ENCODE data around the gene BDP1. TPM values are rescaled to one million over a fixed set of nuclear protein-coding genes. Genes with fewer than 3 reads are reported as not detected.
"Not testable (repeated sequence)": the region's sequence is repeated elsewhere in the genome, so short reads cannot be mapped to it uniquely, and the experiment has no call there.

The BDP1 gene
- total and polyA plus RNA-seq, 2 of the 4 experiments (the other 2 are of a cell fraction), result 5.8 to 14.0 TPM

DNA sequence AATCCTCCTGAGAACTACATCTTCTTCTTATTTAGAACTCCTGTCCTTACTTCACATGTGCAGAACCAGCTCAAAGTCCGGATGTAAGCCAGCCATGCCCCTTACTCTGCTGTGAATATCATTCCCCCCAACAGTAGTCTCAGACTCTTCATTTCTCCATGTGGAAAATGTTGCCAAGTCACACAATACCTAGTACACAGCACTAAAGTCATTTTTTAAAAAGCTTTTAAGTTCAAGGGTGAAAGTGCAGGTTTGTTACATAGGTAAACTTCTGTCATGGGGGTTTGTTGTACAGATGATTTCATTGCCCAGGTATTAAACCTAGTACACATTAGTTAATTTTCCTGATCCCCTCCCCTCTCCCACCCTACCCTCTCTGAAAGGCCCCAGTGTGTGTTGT, 37.4 kb upstream of the BDP1 start:
- H2BK15ac ChIP-seq (ENCODE audit: low read depth, low read length); POLR2A ChIA-PET (ENCODE audit: unreplicated experiment); dilution Hi-C loops (cut with HindIII; ENCODE audit: low sequenced_read_pairs, unreplicated experiment); H4K20me1 ChIP-seq (ENCODE audit: insufficient read depth, low read length); H3K9me3 ChIP-seq (ENCODE audit: control insufficient read depth, insufficient read depth, low read length); H2BK120ac ChIP-seq (ENCODE audit: low read depth, low read length); in situ Hi-C loops (cut with MboI; ENCODE audit: low sequenced_read_pairs); H2BK5ac ChIP-seq (ENCODE audit: low read depth, low read length, poor library complexity, severe bottlenecking); H3K4ac ChIP-seq (ENCODE audit: low read depth, low read length); BruUV-seq (replicated peaks); H3K27ac ChIP-seq (ENCODE audit: insufficient read depth, low read length); intact Hi-C loops (cut with micrococcal nuclease); H3K27me3 ChIP-seq (ENCODE audit: control insufficient read depth, insufficient read depth, low read length); H3K79me1 ChIP-seq (ENCODE audit: low read depth in 1 of 2, low read length in 2 of 2); H3K14ac ChIP-seq (replicated peaks; ENCODE audit: low read depth, low read length); H4K8ac ChIP-seq (ENCODE audit: low read depth in 2 of 2, low read length in 2 of 2); H3K4me1 ChIP-seq (ENCODE audit: control insufficient read depth, insufficient read depth, low read length); H2AK9ac ChIP-seq (replicated peaks; ENCODE audit: low read depth, low read length, poor library complexity); H3K23ac ChIP-seq (ENCODE audit: low read depth, low read length); H2AFZ ChIP-seq (replicated peaks; ENCODE audit: low read length, poor library complexity); H3K36me3 ChIP-seq (ENCODE audit: control insufficient read depth, insufficient read depth, low read length); DNase-seq; H3K4me2 ChIP-seq (ENCODE audit: low read depth, low read length); H3K9ac ChIP-seq (ENCODE audit: low read depth, low read length); H3K18ac ChIP-seq (ENCODE audit: low read depth, low read length); H3K9me1 ChIP-seq (ENCODE audit: insufficient read depth, low read length); H2AK5ac ChIP-seq (ENCODE audit: low read depth, low read length); H4K91ac ChIP-seq (ENCODE audit: insufficient read depth, low read depth, low read length); H3K56ac ChIP-seq (ENCODE audit: extremely low read depth, insufficient read depth, low read length); H4K5ac ChIP-seq (ENCODE audit: low read depth, low read length); CTCF ChIA-PET; H2BK20ac ChIP-seq (ENCODE audit: low read depth, low read length); ATAC-seq (ENCODE audit: low read depth); H3K4me3 ChIP-seq (ENCODE audit: insufficient read depth, low read depth, low read length): not testable (repeated sequence)
- WGBS, 2 experiments (ENCODE audit: extremely low coverage in 2 of 2, insufficient read length in 1 of 2), result no CpG with 5 or more reads among the region's 1 CpG

DNA sequence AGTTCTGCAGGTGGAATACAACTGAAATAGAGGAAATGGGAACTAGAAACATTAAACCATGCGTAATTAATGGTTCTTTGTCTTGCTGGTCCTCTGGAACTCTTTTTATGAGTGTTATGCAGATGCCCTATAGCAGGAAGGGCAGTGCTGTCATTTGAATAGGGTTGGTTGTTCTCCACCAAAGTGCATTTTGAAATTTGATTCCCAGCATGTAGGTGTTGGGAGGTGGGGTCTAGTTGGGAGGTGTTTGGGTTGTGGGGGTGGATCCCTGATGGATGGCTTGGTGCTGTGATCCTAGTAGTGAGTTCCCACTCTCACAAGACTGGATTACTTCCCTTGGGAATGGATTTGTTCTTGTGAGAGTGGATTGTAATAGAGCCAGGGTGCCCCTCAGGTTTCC, 34.2 kb upstream of the BDP1 start:
- H3K4me2 ChIP-seq (ENCODE audit: low read depth, low read length); H2BK5ac ChIP-seq (ENCODE audit: low read depth, low read length, poor library complexity, severe bottlenecking); H3K56ac ChIP-seq (ENCODE audit: extremely low read depth, insufficient read depth, low read length); H4K20me1 ChIP-seq (ENCODE audit: insufficient read depth, low read length); H3K27ac ChIP-seq (ENCODE audit: insufficient read depth, low read length); H4K8ac ChIP-seq (ENCODE audit: low read depth in 2 of 2, low read length in 2 of 2); H3K9ac ChIP-seq (ENCODE audit: low read depth, low read length); dilution Hi-C loops (cut with HindIII; ENCODE audit: low sequenced_read_pairs, unreplicated experiment); H2AK5ac ChIP-seq (ENCODE audit: low read depth, low read length); H3K9me1 ChIP-seq (ENCODE audit: insufficient read depth, low read length); H3K79me1 ChIP-seq (ENCODE audit: low read depth in 1 of 2, low read length in 2 of 2); H3K14ac ChIP-seq (replicated peaks; ENCODE audit: low read depth, low read length); H3K23ac ChIP-seq (ENCODE audit: low read depth, low read length); H2BK20ac ChIP-seq (ENCODE audit: low read depth, low read length); H4K5ac ChIP-seq (ENCODE audit: low read depth, low read length); in situ Hi-C loops (cut with MboI; ENCODE audit: low sequenced_read_pairs); H4K91ac ChIP-seq (ENCODE audit: insufficient read depth, low read depth, low read length); H3K4me1 ChIP-seq (ENCODE audit: control insufficient read depth, insufficient read depth, low read length); BruUV-seq (replicated peaks); ATAC-seq (ENCODE audit: low read depth); H2AK9ac ChIP-seq (replicated peaks; ENCODE audit: low read depth, low read length, poor library complexity); H3K27me3 ChIP-seq (ENCODE audit: control insufficient read depth, insufficient read depth, low read length); DNase-seq; POLR2A ChIA-PET (ENCODE audit: unreplicated experiment); CTCF ChIA-PET; H3K36me3 ChIP-seq (ENCODE audit: control insufficient read depth, insufficient read depth, low read length); H3K4ac ChIP-seq (ENCODE audit: low read depth, low read length); H3K18ac ChIP-seq (ENCODE audit: low read depth, low read length); H2AFZ ChIP-seq (replicated peaks; ENCODE audit: low read length, poor library complexity); intact Hi-C loops (cut with micrococcal nuclease); H2BK15ac ChIP-seq (ENCODE audit: low read depth, low read length); H2BK120ac ChIP-seq (ENCODE audit: low read depth, low read length); H3K4me3 ChIP-seq (ENCODE audit: insufficient read depth, low read depth, low read length); H3K9me3 ChIP-seq (ENCODE audit: control insufficient read depth, insufficient read depth, low read length): not testable (repeated sequence)
- no CpG with 5 or more reads among the region's 1 CpG for WGBS, 2 experiments (ENCODE audit: extremely low coverage in 2 of 2, insufficient read length in 1 of 2)

Data from IMR-90 (cell line).